IPS-NIHi11 (cell line): ENCODE results near the gene INPP5B.
A peak's percentile ranks its signal among the peaks of the same experiment; 100 is the strongest.

Source experiments
- DNase-seq: peaks from one replicate; pipeline ENCODE4 v3.0.0; 2012; ENCODE audit warnings: mixed read lengths, low spot score

Gene INPP5B

GRCh38 chr1:37867784-37868183 lies 79.1 kb downstream of the INPP5B start:
- DNase-seq: peak; percentile 31

- no peak for DNase-seq
These were observed 80.4 kb downstream of the INPP5B start for GRCh38 chr1:37866491-37866890.

GRCh38 chr1:37865348-37866120 lies 81.3 kb downstream of the INPP5B start:
- no peak for DNase-seq

GRCh38 chr1:37862330-37862729 lies 84.5 kb downstream of the INPP5B start:
- DNase-seq: no peak

GRCh38 chr1:37861151-37861550 lies 85.7 kb downstream of the INPP5B start:
- DNase-seq: no peak

GRCh38 chr1:37860346-37860666 lies 86.5 kb downstream of the INPP5B start:
- no peak for DNase-seq

GRCh38 chr1:37859507-37860345 lies 87.1 kb downstream of the INPP5B start, which contains the start of gene MTF1:
TSS of gene MTF1 (minus strand) at chr1:37859592. CDS start at chr1:37857658, 1,934 bp downstream.
- DNase-seq: peak; percentile 98

GRCh38 chr1:37858931-37859506 lies 87.8 kb downstream of the INPP5B start:
- no peak for DNase-seq

- no peak for DNase-seq
These were observed 92.4 kb downstream of the INPP5B start for GRCh38 chr1:37854406-37854805.

- no peak for DNase-seq
These were observed 93.7 kb downstream of the INPP5B start for GRCh38 chr1:37853157-37853556.

GRCh38 chr1:37851782-37852210 lies 95.1 kb downstream of the INPP5B start:
- DNase-seq: no peak

GRCh38 chr1:37851262-37851661 lies 95.6 kb downstream of the INPP5B start:
- no peak for DNase-seq

- no peak for DNase-seq
These were observed 96.4 kb downstream of the INPP5B start for GRCh38 chr1:37850352-37850955.

- no peak for DNase-seq
These were observed 97.4 kb downstream of the INPP5B start for GRCh38 chr1:37849480-37849879.

- no peak for DNase-seq
These were observed 100.1 kb downstream of the INPP5B start for GRCh38 chr1:37846647-37847339.

GRCh38 chr1:37845786-37846185 lies 101.1 kb downstream of the INPP5B start:
- DNase-seq: no peak

GRCh38 chr1:37845049-37845646 lies 101.7 kb downstream of the INPP5B start:
- DNase-seq: no peak

- no peak for DNase-seq
These were observed 102.3 kb downstream of the INPP5B start for GRCh38 chr1:37844536-37844935.

GRCh38 chr1:37841652-37842051 lies 105.2 kb downstream of the INPP5B start:
- no peak for DNase-seq

GRCh38 chr1:37840711-37841110 lies 106.1 kb downstream of the INPP5B start:
- no peak for DNase-seq

GRCh38 chr1:37839676-37840075 lies 107.2 kb downstream of the INPP5B start:
- no peak for DNase-seq
